Measurements from ENCODE around the gene ROCK1. TPM values are rescaled to one million over a fixed set of nuclear protein-coding genes. Genes with fewer than 3 reads are reported as not detected.

ROCK1 gene
- total RNA-seq, 1 experiment from 2014 or later: 36.2 TPM

GRCh38 chr18:21123290-21123926, 11.8 kb upstream of the ROCK1 start:
- no peak for TF ChIP-seq SIN3A (IDR thresholded peaks at IDR 0.05; ENCODE audit: borderline replicate concordance, insufficient read depth, low read depth, low read length)
- TF ChIP-seq POLR2AphosphoS5 (IDR thresholded peaks at IDR 0.05; ENCODE audit: low read depth, low read length): no peak
- no peak for TF ChIP-seq REST (IDR thresholded peaks at IDR 0.05; ENCODE audit: insufficient read depth in 1 of 2, low read depth in 2 of 2, low read length in 1 of 2)
- TF ChIP-seq TCF7L2 (IDR thresholded peaks at IDR 0.05; ENCODE audit: low read depth, low read length): no peak
- TF ChIP-seq CTCF (IDR thresholded peaks at IDR 0.05): no peak
- Histone ChIP-seq H3K9me3 (ENCODE audit: control insufficient read depth, insufficient read depth, low read depth, low read length) (no peaks in the 10 kb centered on the region), H3K4me3 (ENCODE audit: low read depth in 2 of 2, low read length in 2 of 2) (no peak overlapping the region), H3K27me3 (ENCODE audit: control insufficient read depth, insufficient read depth, low read length) (no peaks in the 10 kb centered on the region), H3K27ac (ENCODE audit: low read length) (no peak overlapping the region), H3K36me3 (ENCODE audit: control insufficient read depth, insufficient read depth, low read length) (no peaks in the 10 kb centered on the region), H3K4me1 (ENCODE audit: control insufficient read depth, insufficient read depth, low read length) (no peaks in the 10 kb centered on the region)
- intact Hi-C loops (cut with micrococcal nuclease; ENCODE audit: unreplicated experiment) (no loop called here), in situ Hi-C loops (cut with HindIII; ENCODE audit: low pct_unique_long_range_greater_than_20kb, low sequenced_read_pairs) (no loop called here)
- BruUV-seq (replicated peaks): no TSS peak
- ChIA-PET POLR2A (no interaction called here), CTCF (no interaction called here)
- DNase-seq (ENCODE audit: low read depth, low spot score): no peak
- ATAC-seq: no peak

- ChIA-PET POLR2A (no interaction called here), CTCF (no interaction called here)
- Histone ChIP-seq H3K4me1 (ENCODE audit: control insufficient read depth, insufficient read depth, low read length) (no peaks in the 10 kb centered on the region), H3K36me3 (ENCODE audit: control insufficient read depth, insufficient read depth, low read length) (no peaks in the 10 kb centered on the region), H3K9me3 (ENCODE audit: control insufficient read depth, insufficient read depth, low read depth, low read length) (no peaks in the 10 kb centered on the region), H3K27ac (ENCODE audit: low read length) (no peak overlapping the region), H3K27me3 (ENCODE audit: control insufficient read depth, insufficient read depth, low read length) (no peaks in the 10 kb centered on the region), H3K4me3 (ENCODE audit: low read depth in 2 of 2, low read length in 2 of 2) (no peak overlapping the region)
- in situ Hi-C loops (cut with HindIII; ENCODE audit: low pct_unique_long_range_greater_than_20kb, low sequenced_read_pairs) (no loop called here), intact Hi-C loops (cut with micrococcal nuclease; ENCODE audit: unreplicated experiment) (loop anchor here (10.0 kb wide), 2 partner anchors 56 to 84 kb away; no protein-coding TSS in a partner anchor)
- TF ChIP-seq TCF7L2 (IDR thresholded peaks at IDR 0.05; ENCODE audit: low read depth, low read length) (no peak), SIN3A (IDR thresholded peaks at IDR 0.05; ENCODE audit: borderline replicate concordance, insufficient read depth, low read depth, low read length) (no peak), CTCF (IDR thresholded peaks at IDR 0.05) (no peak), POLR2AphosphoS5 (IDR thresholded peaks at IDR 0.05; ENCODE audit: low read depth, low read length) (no peak), REST (IDR thresholded peaks at IDR 0.05; ENCODE audit: insufficient read depth in 1 of 2, low read depth in 2 of 2, low read length in 1 of 2) (no peak)
- no peak for DNase-seq (ENCODE audit: low read depth, low spot score)
- no TSS peak for BruUV-seq (replicated peaks)
- ATAC-seq: no peak
Measured at GRCh38 chr18:21118806-21119205, 7.2 kb upstream of the ROCK1 start.

All from Panc1 (cell line).